ENCODE results near the gene ADAMTSL2.

ADAMTSL2 gene

GRCh38 chr9:133591116-133591910 lies 56.8 kb downstream of the ADAMTSL2 start:
- DNase-seq = peak; percentile 80

GRCh38 chr9:133591985-133592384 lies 57.5 kb downstream of the ADAMTSL2 start:
- no peak for DNase-seq

DNA sequence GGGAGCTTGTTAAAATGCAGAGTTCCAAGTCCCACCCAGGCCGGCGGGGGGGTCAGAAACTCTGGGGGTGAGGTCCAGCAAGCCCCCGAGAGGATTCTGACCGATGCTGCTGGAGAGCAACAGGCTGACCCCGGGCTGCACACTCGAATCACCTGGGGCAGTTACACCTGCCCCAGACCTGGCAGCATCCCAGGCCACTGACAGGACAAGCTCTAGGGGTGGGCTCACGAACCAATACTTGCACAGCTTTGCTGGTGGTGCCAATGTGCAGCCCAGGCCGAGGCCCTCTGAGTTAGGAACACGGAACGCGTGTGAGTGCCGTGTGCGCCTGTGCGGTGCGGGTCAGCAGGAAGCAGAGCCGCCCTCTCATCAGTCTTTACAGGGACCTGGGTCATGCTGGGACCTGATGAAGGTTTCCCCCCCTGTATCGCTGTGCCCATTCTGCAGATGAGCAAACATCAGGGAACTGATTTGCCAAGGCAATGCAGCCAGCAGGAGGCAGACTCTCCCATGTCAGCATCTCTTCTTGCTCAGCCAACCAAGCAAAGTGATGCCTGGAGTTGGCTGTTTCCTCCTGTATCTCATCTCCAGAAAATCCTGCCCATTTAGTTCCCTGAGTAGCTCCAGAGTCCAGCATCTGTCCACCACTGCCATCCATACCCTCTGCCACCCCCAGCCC lies 58.4 kb downstream of the ADAMTSL2 start:
- no peak for DNase-seq

DNA sequence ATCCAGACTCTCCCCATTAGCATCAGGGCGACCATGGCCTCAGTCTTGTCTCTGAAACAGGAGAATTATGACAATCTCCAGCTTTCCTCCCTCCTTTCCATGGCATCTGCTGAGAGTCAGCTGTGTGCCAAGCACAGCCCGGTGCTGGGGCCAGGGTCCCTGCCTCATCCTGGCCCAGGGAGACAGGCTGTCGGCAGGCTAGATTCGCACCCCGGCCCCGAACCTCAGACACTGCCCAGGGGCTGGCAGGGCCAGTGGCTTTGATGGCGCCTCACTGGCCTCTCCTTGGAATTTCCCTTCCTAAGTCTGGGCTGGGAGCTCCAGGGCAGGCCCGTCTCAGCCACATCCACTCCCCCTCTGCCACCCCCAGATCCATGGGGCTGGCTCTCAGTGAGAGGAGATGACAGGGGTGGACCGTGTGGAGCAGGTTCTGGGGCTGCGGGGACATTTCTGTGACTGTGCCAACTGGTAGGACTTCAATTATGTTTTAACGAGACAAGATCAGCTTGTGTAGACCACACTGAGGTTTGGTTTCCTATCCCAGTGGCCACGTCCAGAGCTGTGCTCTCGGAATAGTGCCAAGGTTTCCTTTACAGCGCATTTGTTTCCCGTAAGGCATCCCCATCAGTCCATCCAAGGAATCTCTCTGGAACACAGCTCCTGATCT lies 59.2 kb downstream of the ADAMTSL2 start:
- no peak for DNase-seq

DNA sequence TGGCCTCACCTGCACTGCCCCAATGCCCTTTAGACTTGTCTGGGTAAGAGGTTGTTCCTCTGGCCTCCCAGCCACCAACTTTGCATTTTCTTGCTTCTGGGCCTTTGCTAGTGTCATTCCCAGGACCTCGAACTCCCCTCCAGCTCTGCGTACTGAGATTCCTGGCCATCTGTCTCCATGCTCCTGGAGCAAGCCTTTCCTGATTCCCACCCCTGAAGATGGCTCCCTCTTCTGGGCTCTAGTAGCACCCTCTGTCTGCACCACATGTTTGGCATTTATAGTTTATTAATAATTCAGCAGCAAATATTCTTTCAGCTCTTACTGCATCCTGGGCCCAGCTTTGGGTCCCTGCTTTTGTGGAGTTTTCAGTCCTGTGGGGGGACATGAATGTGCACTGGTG lies 59.8 kb downstream of the ADAMTSL2 start:
- no peak for DNase-seq

DNA sequence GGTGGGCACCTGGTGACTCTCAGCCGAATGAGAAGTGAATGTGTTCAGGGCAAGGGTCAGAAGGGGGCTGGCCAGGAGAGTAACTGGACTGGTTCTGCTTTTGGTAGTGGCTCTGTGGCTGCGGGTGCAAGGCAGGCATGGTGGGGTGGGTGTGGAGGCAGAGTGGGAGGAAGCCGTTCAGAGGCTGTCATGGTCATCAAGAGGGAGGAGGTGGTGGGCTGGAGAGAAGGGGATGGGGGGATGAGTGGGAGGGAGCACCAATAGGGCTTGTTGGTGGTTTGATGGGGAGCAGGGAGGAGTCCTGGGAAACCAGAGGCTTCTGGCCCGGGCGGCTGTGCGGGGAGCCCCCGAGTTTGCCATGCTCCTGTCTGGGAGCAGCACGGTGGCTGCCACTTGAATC lies 61.4 kb downstream of the ADAMTSL2 start:
- DNase-seq = no peak

GRCh38 chr9:133597316-133597957 lies 62.9 kb downstream of the ADAMTSL2 start:
- peak; percentile 23 for DNase-seq

GRCh38 chr9:133598978-133599377 lies 64.5 kb downstream of the ADAMTSL2 start:
- DNase-seq = no peak

GRCh38 chr9:133599470-133600173 lies 65.1 kb downstream of the ADAMTSL2 start:
- DNase-seq = no peak

- no peak for DNase-seq
Observed at GRCh38 chr9:133600739-133601138, 66.2 kb downstream of the ADAMTSL2 start.

DNA sequence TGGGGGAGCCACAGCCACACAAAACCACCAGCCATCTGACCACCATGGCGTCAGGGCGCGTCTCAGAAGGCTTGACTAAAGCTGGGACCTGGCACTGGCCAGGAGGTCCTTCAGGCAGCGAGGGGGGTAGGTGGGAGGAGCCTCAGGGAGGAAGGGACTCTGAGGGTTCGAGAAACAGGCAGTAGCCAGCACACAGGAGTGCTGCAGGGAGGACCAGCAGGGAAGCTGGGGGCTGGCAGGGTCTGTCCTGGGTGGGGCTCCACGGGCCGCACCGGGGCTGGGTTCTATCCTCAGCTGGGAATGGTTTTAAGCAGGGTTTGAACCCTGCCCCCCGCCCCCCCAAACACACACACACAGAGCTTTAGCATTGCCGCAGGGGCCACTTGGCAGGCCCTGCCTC lies 67.2 kb downstream of the ADAMTSL2 start:
- DNase-seq = no peak

- DNase-seq = peak; percentile 49
Observed at GRCh38 chr9:133602277-133602676, 67.8 kb downstream of the ADAMTSL2 start.

DNA sequence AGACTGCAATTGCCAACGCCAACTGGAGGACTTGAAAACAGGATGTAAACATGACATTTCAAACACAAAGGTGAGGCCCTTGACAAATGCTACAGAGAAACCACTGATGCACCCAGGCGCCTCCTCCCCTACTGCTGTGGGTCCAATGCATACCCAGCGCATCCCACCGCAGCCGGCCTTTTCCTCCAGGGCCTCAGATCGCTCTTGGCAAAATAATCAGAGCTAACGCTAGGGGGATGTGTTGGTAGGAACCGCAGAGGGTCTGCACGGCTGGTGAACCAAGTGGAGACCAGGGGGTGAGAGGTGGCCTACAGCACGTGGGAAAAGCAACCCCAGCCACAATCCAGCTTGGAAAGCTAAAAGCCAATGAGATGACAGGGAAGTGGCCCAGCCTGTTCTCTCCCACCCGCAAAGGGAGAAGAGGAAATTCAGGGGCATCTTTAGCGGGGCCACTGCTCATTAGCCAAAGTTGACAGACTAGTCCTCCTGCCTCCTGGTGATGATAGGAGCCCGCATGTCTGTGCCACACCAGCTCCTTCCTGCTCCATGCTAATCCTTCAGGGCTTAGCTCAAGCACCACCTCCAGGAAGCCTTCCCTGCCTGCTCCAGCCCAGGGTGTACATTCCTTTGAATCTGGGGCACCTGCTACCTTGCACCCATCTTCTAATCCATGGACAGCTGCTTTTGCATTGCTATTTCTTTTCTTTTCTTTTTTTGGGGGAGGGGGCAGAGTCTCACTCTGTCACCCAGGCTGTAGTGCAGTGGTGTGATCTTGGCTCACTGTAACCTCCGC lies 68.8 kb downstream of the ADAMTSL2 start:
- DNase-seq = peak; percentile 85

GRCh38 chr9:133604214-133604613 lies 69.7 kb downstream of the ADAMTSL2 start:
- no peak for DNase-seq

GRCh38 chr9:133604856-133605255 lies 70.4 kb downstream of the ADAMTSL2 start:
- no peak for DNase-seq

DNA sequence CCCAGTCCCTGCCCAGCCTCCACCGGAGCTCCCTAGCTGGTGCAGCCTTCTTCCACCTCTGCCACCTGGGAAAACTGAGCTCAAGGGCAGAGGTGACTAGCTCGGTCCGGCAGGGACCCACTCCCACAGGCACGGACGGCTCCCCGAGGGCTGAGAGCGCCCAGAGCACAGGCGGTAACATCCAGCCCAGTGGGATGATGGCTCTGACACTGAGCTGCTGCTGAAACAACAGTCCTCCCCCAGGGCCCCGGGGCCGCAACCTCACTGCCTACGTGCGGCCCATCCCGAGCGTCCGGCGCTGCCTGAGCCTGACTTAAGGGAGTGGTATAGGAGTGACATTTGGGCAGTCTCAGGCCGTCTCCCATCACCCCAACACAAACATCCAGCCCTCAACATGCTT lies 70.9 kb downstream of the ADAMTSL2 start:
- DNase-seq = no peak

- DNase-seq = no peak
Observed at GRCh38 chr9:133605856-133606707, 71.6 kb downstream of the ADAMTSL2 start.

DNA sequence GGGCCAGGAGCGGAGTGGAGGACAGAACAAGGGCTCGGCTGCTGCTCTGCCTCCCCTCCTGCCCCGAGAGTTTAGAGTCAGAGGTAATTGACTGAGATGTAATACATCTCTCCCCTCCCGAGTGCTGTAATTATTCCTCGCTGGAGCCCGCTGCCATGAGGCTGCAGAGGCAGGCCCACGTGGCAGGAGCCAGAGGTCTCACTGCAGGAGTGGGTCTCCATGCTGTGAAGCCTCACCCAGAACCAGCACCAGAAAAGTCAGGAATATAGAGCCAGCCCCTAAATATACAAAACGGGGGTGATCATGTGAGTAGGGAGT lies 72.2 kb downstream of the ADAMTSL2 start:
- DNase-seq = no peak

GRCh38 chr9:133607381-133607780 lies 72.9 kb downstream of the ADAMTSL2 start:
- DNase-seq = no peak

DNA sequence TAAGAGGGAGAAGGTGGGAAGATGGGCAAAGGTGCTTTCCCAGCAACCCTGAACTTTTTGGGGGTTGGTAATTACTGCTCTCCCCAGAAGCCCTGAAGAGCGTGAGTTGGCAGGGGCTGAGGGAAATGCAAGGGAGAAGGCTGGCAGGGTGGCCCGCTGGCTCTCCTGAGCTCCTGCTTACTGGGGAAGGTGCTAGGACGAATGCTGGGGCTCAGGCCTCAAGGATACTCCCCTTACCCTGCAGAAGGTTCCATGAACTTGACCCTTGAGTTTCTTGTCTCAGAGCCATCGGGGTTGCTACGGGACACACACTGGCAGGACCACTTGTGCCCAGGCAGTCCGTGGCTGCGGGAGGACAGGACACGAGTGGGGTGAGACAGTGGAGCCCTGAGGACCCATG lies 73.5 kb downstream of the ADAMTSL2 start:
- no peak for DNase-seq

DNA sequence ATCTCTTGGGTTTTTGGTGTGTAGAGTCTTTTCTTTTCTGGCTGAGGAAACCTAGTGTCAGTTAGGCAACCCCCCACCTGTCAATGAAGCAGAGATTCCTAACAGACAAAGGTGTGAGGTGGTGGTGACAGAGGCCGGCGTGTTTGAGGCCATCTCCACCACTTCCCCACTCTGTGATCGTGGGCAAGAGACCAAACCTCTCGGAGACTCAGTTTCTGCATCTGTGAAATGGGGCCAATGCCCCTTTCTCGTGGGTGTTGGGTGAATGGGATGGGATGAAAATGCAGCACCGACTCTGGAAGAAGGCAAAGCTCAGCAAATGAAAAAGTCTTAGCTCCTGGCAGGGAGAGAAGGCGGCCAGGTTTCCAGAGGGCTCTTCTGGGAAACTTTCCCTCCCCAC lies 73.9 kb downstream of the ADAMTSL2 start:
- DNase-seq = no peak

Data from NCI-H2029 (cell line).